ENCODE data around the gene PES1. TPM values are rescaled to one million over a fixed set of nuclear protein-coding genes. Genes with fewer than 3 reads are reported as not detected.

PES1 gene
- total and polyA plus RNA-seq, 2 of the 13 experiments (the other 11 are each of a cell fraction or from before 2014, with no cell fraction given), result 65.1 to 94.7 TPM

DNA sequence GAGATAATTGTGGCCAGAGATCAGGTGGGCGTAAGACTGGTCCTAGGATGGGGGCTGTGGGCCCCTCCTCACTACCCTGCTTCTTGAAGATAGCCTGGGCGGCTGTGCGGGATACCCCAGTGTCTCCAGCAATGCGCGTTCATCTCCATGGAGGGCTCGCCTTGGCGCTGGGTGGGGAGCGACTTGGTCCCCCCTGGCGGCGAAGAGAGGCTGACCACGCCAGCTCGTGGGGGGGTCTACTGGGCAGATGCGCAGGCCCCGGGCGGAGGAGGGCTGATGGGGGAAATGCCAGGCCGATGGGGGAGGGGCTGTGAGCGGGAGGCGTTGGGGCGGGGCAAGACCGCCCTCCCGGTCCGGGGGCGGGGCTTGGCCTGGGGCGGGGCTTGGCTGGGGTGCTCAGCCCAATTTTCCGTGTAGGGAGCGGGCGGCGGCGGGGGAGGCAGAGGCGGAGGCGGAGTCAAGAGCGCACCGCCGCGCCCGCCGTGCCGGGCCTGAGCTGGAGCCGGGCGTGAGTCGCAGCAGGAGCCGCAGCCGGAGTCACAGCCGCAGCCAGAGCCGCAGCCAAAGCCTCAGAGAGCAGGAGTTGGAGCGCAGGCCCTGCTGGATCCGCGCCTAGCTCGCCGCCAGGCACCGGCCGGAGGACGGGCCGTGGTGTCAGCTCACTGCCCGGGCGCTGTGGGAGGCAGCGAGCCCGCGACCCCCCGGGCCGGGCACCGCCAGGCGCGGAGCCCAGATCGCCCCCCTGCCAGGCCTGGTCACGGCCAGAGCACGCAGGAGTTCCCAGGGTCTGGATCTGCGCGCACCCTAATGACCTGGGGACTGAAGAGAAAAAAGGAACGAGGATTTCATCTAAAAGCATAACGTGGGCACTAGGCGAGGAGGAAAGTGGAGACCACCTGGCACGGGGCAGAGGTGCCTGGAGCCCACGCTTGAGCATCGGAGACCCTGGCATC is 43.8 kb upstream of the PES1 start, which contains the start of gene SLC35E4 (continued):
- TF ChIP-seq, protein P1, sequence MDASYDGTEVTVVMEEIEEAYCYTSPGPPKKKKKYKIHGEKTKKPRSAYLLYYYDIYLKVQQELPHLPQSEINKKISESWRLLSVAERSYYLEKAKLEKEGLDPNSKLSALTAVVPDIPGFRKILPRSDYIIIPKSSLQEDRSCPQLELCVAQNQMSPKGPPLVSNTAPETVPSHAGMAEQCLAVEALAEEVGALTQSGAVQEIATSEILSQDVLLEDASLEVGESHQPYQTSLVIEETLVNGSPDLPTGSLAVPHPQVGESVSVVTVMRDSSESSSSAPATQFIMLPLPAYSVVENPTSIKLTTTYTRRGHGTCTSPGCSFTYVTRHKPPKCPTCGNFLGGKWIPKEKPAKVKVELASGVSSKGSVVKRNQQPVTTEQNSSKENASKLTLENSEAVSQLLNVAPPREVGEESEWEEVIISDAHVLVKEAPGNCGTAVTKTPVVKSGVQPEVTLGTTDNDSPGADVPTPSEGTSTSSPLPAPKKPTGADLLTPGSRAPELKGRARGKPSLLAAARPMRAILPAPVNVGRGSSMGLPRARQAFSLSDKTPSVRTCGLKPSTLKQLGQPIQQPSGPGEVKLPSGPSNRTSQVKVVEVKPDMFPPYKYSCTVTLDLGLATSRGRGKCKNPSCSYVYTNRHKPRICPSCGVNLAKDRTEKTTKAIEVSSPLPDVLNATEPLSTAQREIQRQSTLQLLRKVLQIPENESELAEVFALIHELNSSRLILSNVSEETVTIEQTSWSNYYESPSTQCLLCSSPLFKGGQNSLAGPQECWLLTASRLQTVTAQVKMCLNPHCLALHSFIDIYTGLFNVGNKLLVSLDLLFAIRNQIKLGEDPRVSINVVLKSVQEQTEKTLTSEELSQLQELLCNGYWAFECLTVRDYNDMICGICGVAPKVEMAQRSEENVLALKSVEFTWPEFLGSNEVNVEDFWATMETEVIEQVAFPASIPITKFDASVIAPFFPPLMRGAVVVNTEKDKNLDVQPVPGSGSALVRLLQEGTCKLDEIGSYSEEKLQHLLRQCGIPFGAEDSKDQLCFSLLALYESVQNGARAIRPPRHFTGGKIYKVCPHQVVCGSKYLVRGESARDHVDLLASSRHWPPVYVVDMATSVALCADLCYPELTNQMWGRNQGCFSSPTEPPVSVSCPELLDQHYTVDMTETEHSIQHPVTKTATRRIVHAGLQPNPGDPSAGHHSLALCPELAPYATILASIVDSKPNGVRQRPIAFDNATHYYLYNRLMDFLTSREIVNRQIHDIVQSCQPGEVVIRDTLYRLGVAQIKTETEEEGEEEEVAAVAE (CRISPR knock-in tag; IDR thresholded peaks at IDR 0.05; ENCODE audit: borderline replicate concordance), result no peak
- TF ChIP-seq ZNF839 (CRISPR knock-in tag; IDR thresholded peaks at IDR 0.05; ENCODE audit: borderline replicate concordance) (0 out of 2 replicates have a peak, but pooled peaks have one; percentile 13), NFYC (CRISPR knock-in tag; IDR thresholded peaks at IDR 0.05) (no peak), RAD51 (IDR thresholded peaks at IDR 0.05; ENCODE audit: borderline replicate concordance) (no peak), HOXD1 (CRISPR knock-in tag; IDR thresholded peaks at IDR 0.05) (no peak), TMF1 (CRISPR knock-in tag; IDR thresholded peaks at IDR 0.05; ENCODE audit: low read depth) (no peak), ZNF382 (CRISPR knock-in tag; IDR thresholded peaks at IDR 0.05; ENCODE audit: borderline replicate concordance) (no peak), SALL2 (CRISPR knock-in tag; IDR thresholded peaks at IDR 0.05) (no peak), ZSCAN30 (CRISPR knock-in tag; IDR thresholded peaks at IDR 0.05) (no peak), HOXA7 (CRISPR knock-in tag; IDR thresholded peaks at IDR 0.05) (no peak)
- TF ChIP-seq, protein P2, sequence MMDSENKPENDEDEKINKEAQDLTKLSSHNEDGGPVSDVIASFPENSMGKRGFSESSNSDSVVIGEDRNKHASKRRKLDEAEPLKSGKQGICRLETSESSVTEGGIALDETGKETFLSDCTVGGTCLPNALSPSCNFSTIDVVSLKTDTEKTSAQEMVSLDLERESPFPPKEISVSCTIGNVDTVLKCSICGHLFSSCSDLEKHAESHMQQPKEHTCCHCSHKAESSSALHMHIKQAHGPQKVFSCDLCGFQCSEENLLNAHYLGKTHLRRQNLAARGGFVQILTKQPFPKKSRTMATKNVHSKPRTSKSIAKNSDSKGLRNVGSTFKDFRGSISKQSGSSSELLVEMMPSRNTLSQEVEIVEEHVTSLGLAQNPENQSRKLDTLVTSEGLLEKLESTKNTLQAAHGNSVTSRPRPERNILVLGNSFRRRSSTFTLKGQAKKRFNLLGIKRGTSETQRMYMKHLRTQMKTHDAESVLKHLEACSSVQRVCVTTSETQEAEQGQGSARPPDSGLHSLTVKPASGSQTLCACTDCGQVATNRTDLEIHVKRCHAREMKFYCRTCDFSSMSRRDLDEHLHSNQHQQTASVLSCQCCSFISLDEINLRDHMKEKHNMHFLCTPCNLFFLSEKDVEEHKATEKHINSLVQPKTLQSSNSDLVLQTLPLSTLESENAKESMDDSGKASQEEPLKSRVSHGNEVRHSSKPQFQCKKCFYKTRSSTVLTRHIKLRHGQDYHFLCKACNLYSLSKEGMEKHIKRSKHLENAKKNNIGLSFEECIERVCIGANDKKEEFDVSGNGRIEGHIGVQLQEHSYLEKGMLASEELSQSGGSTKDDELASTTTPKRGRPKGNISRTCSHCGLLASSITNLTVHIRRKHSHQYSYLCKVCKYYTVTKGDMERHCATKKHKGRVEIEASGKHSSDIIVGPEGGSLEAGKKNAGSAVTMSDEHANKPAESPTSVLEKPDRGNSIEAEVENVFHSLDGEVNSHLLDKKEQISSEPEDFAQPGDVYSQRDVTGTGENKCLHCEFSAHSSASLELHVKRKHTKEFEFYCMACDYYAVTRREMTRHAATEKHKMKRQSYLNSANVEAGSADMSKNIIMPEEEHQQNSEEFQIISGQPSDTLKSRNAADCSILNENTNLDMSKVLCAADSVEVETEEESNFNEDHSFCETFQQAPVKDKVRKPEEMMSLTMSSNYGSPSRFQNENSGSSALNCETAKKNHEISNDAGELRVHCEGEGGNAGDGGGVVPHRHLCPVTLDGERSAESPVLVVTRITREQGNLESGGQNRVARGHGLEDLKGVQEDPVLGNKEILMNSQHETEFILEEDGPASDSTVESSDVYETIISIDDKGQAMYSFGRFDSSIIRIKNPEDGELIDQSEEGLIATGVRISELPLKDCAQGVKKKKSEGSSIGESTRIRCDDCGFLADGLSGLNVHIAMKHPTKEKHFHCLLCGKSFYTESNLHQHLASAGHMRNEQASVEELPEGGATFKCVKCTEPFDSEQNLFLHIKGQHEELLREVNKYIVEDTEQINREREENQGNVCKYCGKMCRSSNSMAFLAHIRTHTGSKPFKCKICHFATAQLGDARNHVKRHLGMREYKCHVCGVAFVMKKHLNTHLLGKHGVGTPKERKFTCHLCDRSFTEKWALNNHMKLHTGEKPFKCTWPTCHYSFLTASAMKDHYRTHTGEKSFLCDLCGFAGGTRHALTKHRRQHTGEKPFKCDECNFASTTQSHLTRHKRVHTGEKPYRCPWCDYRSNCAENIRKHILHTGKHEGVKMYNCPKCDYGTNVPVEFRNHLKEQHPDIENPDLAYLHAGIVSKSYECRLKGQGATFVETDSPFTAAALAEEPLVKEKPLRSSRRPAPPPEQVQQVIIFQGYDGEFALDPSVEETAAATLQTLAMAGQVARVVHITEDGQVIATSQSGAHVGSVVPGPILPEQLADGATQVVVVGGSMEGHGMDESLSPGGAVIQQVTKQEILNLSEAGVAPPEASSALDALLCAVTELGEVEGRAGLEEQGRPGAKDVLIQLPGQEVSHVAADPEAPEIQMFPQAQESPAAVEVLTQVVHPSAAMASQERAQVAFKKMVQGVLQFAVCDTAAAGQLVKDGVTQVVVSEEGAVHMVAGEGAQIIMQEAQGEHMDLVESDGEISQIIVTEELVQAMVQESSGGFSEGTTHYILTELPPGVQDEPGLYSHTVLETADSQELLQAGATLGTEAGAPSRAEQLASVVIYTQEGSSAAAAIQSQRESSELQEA (CRISPR knock-in tag; IDR thresholded peaks at IDR 0.05; ENCODE audit: not compliant biosample characterization), result no peak
- TF ChIP-seq, protein P3, sequence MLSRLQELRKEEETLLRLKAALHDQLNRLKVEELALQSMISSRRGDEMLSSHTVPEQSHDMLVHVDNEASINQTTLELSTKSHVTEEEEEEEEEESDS (CRISPR knock-in tag; IDR thresholded peaks at IDR 0.05; ENCODE audit: borderline replicate concordance), result no peak

Measured in HepG2 (cell line).